Glomerular endothelial cell (primary cell): ENCODE data around the gene ZRANB1. TPM values are rescaled to one million over a fixed set of nuclear protein-coding genes. Genes with fewer than 3 reads are reported as not detected.

Experiments used
- DNase-seq: peaks from one replicate; pipeline ENCODE4 v3.0.0-alpha.2; 2011; ENCODE audit warnings: low read depth, low spot score; ENCODE audit errors: extremely low read depth
- total RNA-seq: library from RNA; depleted of rRNA; stranded (reverse); fragments of >200 nt; gene quantifications from 2 replicates; pipeline ENCODE4 v1.2.3, GENCODE V29; 2015

Gene ZRANB1
- total RNA-seq, 1 donor from 2014 or later: 14.2 TPM

- no peak for DNase-seq
Measured at GRCh38 chr10:124918906-124919305, 23.0 kb upstream of the ZRANB1 start.

- no peak for DNase-seq
Measured at GRCh38 chr10:124921261-124921660, 20.7 kb upstream of the ZRANB1 start.

- DNase-seq: no peak
Measured at GRCh38 chr10:124923684-124924083, 18.2 kb upstream of the ZRANB1 start.

GRCh38 chr10:124926548-124926947 is 15.4 kb upstream of the ZRANB1 start:
- DNase-seq: no peak

GRCh38 chr10:124928087-124928486 is 13.8 kb upstream of the ZRANB1 start:
- DNase-seq: no peak

- no peak for DNase-seq
Measured at GRCh38 chr10:124928545-124928944, 13.4 kb upstream of the ZRANB1 start.

GRCh38 chr10:124935946-124936345 is 6.0 kb upstream of the ZRANB1 start:
- DNase-seq: no peak

GRCh38 chr10:124936813-124937212 is 5.1 kb upstream of the ZRANB1 start:
- DNase-seq: no peak

GRCh38 chr10:124939290-124939689 is 2.6 kb upstream of the ZRANB1 start:
- no peak for DNase-seq

- DNase-seq: no peak
Measured at GRCh38 chr10:124942317-124943169, 620 bp downstream of the ZRANB1 start.

GRCh38 chr10:124943301-124944092 is 1.6 kb downstream of the ZRANB1 start:
- DNase-seq: no peak

GRCh38 chr10:124944982-124945381 is 3.1 kb downstream of the ZRANB1 start:
- no peak for DNase-seq

- DNase-seq: no peak
Measured at GRCh38 chr10:124946945-124947344, 5.0 kb downstream of the ZRANB1 start.

GRCh38 chr10:124949543-124949942 is 7.6 kb downstream of the ZRANB1 start:
- DNase-seq: no peak

- DNase-seq: no peak
Measured at GRCh38 chr10:124952123-124952522, 10.2 kb downstream of the ZRANB1 start.

GRCh38 chr10:124953421-124953820 is 11.5 kb downstream of the ZRANB1 start:
- no peak for DNase-seq

GRCh38 chr10:124955243-124955642 is 13.3 kb downstream of the ZRANB1 start:
- DNase-seq: no peak

- no peak for DNase-seq
Measured at GRCh38 chr10:124955868-124956267, 13.9 kb downstream of the ZRANB1 start.

- no peak for DNase-seq
Measured at GRCh38 chr10:124956764-124957163, 14.8 kb downstream of the ZRANB1 start.

- DNase-seq: no peak
Measured at GRCh38 chr10:124957404-124957947, 15.6 kb downstream of the ZRANB1 start.

- no peak for DNase-seq
Measured at GRCh38 chr10:124959564-124959963, 17.6 kb downstream of the ZRANB1 start.

- no peak for DNase-seq
Measured at GRCh38 chr10:124961248-124961570, 19.3 kb downstream of the ZRANB1 start.
